ENCODE measurements around the gene STAB2.

DNA sequence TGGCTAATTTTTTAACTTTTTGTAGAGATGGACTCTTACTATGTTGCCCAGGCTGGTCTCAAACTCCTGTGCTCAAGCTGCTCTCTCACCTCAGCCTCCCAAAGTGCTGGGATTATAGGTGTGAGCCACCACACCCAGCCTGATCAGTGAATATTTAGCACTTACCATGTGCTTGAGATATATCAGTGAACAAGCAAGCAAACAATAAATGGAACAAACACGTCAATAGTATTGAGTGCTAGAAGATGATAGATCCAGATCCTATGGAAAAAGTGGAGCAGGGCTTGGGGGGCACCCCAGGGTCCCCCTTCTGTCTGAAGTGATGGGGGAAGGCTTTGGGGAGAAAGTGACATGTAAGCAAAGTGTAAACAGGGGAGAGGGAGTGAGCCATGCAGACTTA lies 170.2 kb downstream of the STAB2 start:
- TF ChIP-seq, protein P1, sequence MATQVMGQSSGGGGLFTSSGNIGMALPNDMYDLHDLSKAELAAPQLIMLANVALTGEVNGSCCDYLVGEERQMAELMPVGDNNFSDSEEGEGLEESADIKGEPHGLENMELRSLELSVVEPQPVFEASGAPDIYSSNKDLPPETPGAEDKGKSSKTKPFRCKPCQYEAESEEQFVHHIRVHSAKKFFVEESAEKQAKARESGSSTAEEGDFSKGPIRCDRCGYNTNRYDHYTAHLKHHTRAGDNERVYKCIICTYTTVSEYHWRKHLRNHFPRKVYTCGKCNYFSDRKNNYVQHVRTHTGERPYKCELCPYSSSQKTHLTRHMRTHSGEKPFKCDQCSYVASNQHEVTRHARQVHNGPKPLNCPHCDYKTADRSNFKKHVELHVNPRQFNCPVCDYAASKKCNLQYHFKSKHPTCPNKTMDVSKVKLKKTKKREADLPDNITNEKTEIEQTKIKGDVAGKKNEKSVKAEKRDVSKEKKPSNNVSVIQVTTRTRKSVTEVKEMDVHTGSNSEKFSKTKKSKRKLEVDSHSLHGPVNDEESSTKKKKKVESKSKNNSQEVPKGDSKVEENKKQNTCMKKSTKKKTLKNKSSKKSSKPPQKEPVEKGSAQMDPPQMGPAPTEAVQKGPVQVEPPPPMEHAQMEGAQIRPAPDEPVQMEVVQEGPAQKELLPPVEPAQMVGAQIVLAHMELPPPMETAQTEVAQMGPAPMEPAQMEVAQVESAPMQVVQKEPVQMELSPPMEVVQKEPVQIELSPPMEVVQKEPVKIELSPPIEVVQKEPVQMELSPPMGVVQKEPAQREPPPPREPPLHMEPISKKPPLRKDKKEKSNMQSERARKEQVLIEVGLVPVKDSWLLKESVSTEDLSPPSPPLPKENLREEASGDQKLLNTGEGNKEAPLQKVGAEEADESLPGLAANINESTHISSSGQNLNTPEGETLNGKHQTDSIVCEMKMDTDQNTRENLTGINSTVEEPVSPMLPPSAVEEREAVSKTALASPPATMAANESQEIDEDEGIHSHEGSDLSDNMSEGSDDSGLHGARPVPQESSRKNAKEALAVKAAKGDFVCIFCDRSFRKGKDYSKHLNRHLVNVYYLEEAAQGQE (IDR thresholded peaks at IDR 0.05; ENCODE audit: insufficient read depth in 1 of 2, low read depth in 2 of 2, low read length in 2 of 2) = no peak
- no peak for TF ChIP-seq POLR2AphosphoS5 (IDR thresholded peaks at IDR 0.05; ENCODE audit: low read depth, low read length)
